HCT116 (cell line): ENCODE data around the gene ELAVL2. TPM values are rescaled to one million over a fixed set of nuclear protein-coding genes. Genes with fewer than 3 reads are reported as not detected.

Experiments used
- ATAC-seq: fragments of 200-7000 bp; cut with Tn5 transposase; 2 replicates; pipeline ENCODE4 v1.9.1; 2020; ENCODE audit warnings: mild to moderate bottlenecking, moderate library complexity
- BruUV-seq: library from RNA; stranded (reverse); fragments of 400-500 nt; replicated peaks from 2 replicates; lab custom pipeline; 2021; lab: Mats Ljungman, UMichigan
- CTCF ChIA-PET: fragments of 300-600 bp; sonication (Branson Sonifier 250); formaldehyde crosslinking; loops from one replicate; lab custom pipeline; 2021; ENCODE audit warnings: antibody characterized with exemption; lab: Charles Lee
- POLR2A ChIA-PET: fragments of 300-600, 350-600 bp; sonication (Branson Sonifier 250); formaldehyde crosslinking; loops from one replicate; lab custom pipeline; 2021; ENCODE audit warnings: antibody characterized with exemption; lab: Charles Lee
- RAD21 ChIA-PET, 2 experiments: fragments of 300-600 bp; sonication (Branson Sonifier 250); formaldehyde crosslinking; loops; one replicate each; lab custom pipeline; 2023; ENCODE audit warnings: low total read pairs in 2 of 2; ENCODE audit not compliant: uncharacterized antibody in 2 of 2, unreplicated experiment in 2 of 2, low non-redundant PET in 1 of 2; lab: Charles Lee
- DNase-seq: peaks from one replicate; pipeline ENCODE4 v3.0.0-alpha.2; 2010; ENCODE audit warnings: low read depth, low spot score
- H2AFZ ChIP-seq: fragments of 200-600 bp; shearing (Covaris generic), sonication (generic); 2 replicates; pipeline ENCODE4 v1.6.1; 2017; ENCODE audit warnings: low read depth, mixed run types, mixed read lengths, antibody characterized with exemption, low read length; ENCODE audit not compliant: poor library complexity, severe bottlenecking
- H3K27ac ChIP-seq: 2 replicates; pipeline ENCODE4 v1.5.1; 2012; ENCODE audit warnings: low read depth, low read length
- H3K27me3 ChIP-seq: fragments of 200-600 bp; sonication (generic); 2 replicates; pipeline ENCODE4 v1.6.1; 2016; ENCODE audit warnings: mixed run types, low read length, mixed read lengths; ENCODE audit not compliant: insufficient read depth
- H3K36me3 ChIP-seq, 2 experiments: fragments of 200-500 bp in 1 of 2; fragments of 200-600 bp in 1 of 2; sonication (Bioruptor generic) in 1 of 2; sonication (generic) in 1 of 2; 2 replicates each; pipeline versions ENCODE4 v1.5.1 to v1.6.1; 2014 to 2016; ENCODE audit warnings: low read length in 2 of 2, inconsistent platforms in 1 of 2, mixed read lengths in 1 of 2, mixed run types in 1 of 2; ENCODE audit not compliant: insufficient read depth in 2 of 2, control insufficient read depth in 1 of 2
- H3K4me1 ChIP-seq, 2 experiments: fragments of 200-600 bp in 1 of 2; sonication (generic) in 1 of 2; 2 replicates each; pipeline versions ENCODE4 v1.5.1 to v1.6.1; 2012 to 2017; ENCODE audit warnings: low read length in 2 of 2, inconsistent platforms in 1 of 2, mild to moderate bottlenecking in 1 of 2, mixed read lengths in 1 of 2, mixed run types in 1 of 2, moderate library complexity in 1 of 2; ENCODE audit not compliant: insufficient read depth in 2 of 2, control insufficient read depth in 1 of 2
- H3K4me2 ChIP-seq: fragments of 200-600 bp; sonication (generic); 2 replicates; pipeline ENCODE4 v1.6.1; 2017; ENCODE audit warnings: mixed run types, low read length, mixed read lengths
- H3K4me3 ChIP-seq, 2 experiments: fragments of 200-600 bp in 1 of 2; sonication (generic) in 1 of 2; replicated peaks in 1 of 2; 2 replicates each; pipeline ENCODE4 v1.5.1; 2011 to 2016; ENCODE audit warnings: low read length in 2 of 2, control low read depth in 1 of 2, low read depth in 1 of 2, mild to moderate bottlenecking in 1 of 2, mixed read lengths in 1 of 2, mixed run types in 1 of 2
- H3K79me2 ChIP-seq: fragments of 200-600 bp; sonication (generic); 2 replicates; pipeline ENCODE4 v1.6.1; 2017; ENCODE audit warnings: mild to moderate bottlenecking, mixed run types, low read length, moderate library complexity, mixed read lengths; ENCODE audit not compliant: insufficient read depth
- H3K9ac ChIP-seq: fragments of 200-600 bp; sonication (generic); 2 replicates; pipeline ENCODE4 v1.6.1; 2016; ENCODE audit warnings: low read length, mixed read lengths
- H3K9me2 ChIP-seq: fragments of 200-600 bp; sonication (generic), shearing (Covaris generic); 2 replicates; pipeline ENCODE4 v1.6.1; 2017; ENCODE audit warnings: mixed run types, mild to moderate bottlenecking, moderate library complexity; ENCODE audit not compliant: insufficient read depth
- H3K9me3 ChIP-seq, 2 experiments: fragments of 200-500 bp in 1 of 2; fragments of 200-600 bp in 1 of 2; sonication (Bioruptor generic) in 1 of 2; sonication (generic) in 1 of 2; 2 replicates each; pipeline ENCODE4 v1.6.1; 2014 to 2017; ENCODE audit warnings: low read length in 2 of 2, mixed read lengths in 2 of 2, inconsistent platforms in 1 of 2, low read depth in 1 of 2, mild to moderate bottlenecking in 1 of 2, mixed run types in 1 of 2, moderate library complexity in 1 of 2; ENCODE audit not compliant: control insufficient read depth in 1 of 2, insufficient read depth in 1 of 2
- H4K20me1 ChIP-seq: fragments of 200-600 bp; sonication (generic), shearing (Covaris generic); 2 replicates; pipeline ENCODE4 v1.6.1; 2017; ENCODE audit warnings: mixed run types, mild to moderate bottlenecking, moderate library complexity; ENCODE audit not compliant: insufficient read depth
- CBX3 ChIP-seq: IDR thresholded peaks from 2 replicates; pipeline ENCODE4 v1.6.1; 2012; ENCODE audit warnings: low read depth
- ELF1 ChIP-seq: IDR thresholded peaks from 2 replicates; pipeline ENCODE4 v1.6.1; 2012; ENCODE audit warnings: low read depth, borderline replicate concordance
- SIN3A ChIP-seq: IDR thresholded peaks from 2 replicates; pipeline ENCODE4 v1.6.1; 2012; ENCODE audit warnings: low read depth
- SRF ChIP-seq: IDR thresholded peaks from 2 replicates; pipeline ENCODE4 v1.6.1; 2012; ENCODE audit warnings: low read depth
- TCF7L2 ChIP-seq: IDR thresholded peaks from 2 replicates; pipeline ENCODE4 v1.7.0; 2011; ENCODE audit warnings: borderline replicate concordance, inconsistent platforms; ENCODE audit not compliant: insufficient read depth, insufficient read length; ENCODE audit errors: extremely low read depth
- YY1 ChIP-seq: IDR thresholded peaks from 2 replicates; pipeline ENCODE4 v1.6.1; 2011; ENCODE audit warnings: low read length, low read depth, moderate library complexity, mild to moderate bottlenecking; ENCODE audit not compliant: insufficient replicate concordance; ENCODE audit errors: extremely low read depth
- intact Hi-C: fragments of 100-400 bp; cut with micrococcal nuclease; formaldehyde crosslinking; loops from 2 replicates; pipeline ENCODE4 v1.10.0; 2022
- total RNA-seq: library from RNA; stranded (reverse); gene quantifications from one replicate; pipeline ENCODE4 v1.2.1, GENCODE V29; 2021; ENCODE audit not compliant: unreplicated experiment
- TF ChIP-seq, protein P1 (sequence below): IDR thresholded peaks from 2 replicates; pipeline ENCODE4 v1.6.1; 2012
- TF ChIP-seq, protein P2 (sequence below), 3 experiments: fragments of 200-600 bp in 1 of 3; sonication (generic) in 1 of 3; IDR thresholded peaks in 2 of 3; conservative IDR thresholded peaks in 1 of 3; 2 replicates each; pipeline ENCODE4 v1.5.1; 2012 to 2017; ENCODE audit warnings: low read depth in 2 of 3, low read length in 2 of 3, antibody characterized with exemption in 1 of 3, borderline replicate concordance in 1 of 3, control low read depth in 1 of 3, mild to moderate bottlenecking in 1 of 3, mixed read lengths in 1 of 3, mixed run types in 1 of 3, moderate library complexity in 1 of 3; ENCODE audit not compliant: insufficient read depth in 1 of 3
- TF ChIP-seq, protein P3 (sequence below): IDR thresholded peaks from 2 replicates; pipeline ENCODE4 v1.6.1; 2011; ENCODE audit warnings: mild to moderate bottlenecking, low read length, moderate library complexity; ENCODE audit not compliant: insufficient replicate concordance; ENCODE audit errors: extremely low read depth
- TF ChIP-seq, protein P4 (sequence below): IDR thresholded peaks from 2 replicates; pipeline ENCODE4 v1.6.1; 2012; ENCODE audit warnings: low read depth

Gene ELAVL2
- total RNA-seq, 1 experiment from 2014 or later, result not detected

DNA sequence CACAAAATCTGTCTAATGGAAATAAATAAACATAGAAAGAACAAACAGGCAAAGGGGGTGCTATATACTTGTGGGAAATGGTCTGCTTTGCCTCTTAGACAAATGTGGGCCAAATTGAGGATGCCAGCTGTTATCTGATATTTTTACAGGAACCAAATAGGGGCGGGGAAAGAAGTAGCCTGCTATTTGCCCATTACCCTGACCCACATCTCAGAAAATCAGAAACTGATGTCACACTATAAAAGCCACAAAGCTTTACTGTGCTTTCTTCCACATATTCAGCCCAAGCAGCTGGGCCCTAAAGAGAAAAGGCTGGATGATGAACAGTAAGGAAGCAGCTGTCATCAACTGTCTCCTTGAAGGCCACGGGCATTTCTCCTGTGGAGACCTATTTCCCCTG lies 97.3 kb downstream of the ELAVL2 start:
- H3K9me3 ChIP-seq, result peaks cover 11 to 41% of the 10 kb centered on the region in 2 experiments; a peak in 2 of 4 replicates
- no peak overlapping the region for H3K4me3 ChIP-seq
- H3K4me1 ChIP-seq, result no peaks in the 10 kb centered on the region
- CTCF ChIA-PET, result no interaction called here
- TF ChIP-seq YY1, result no peak
- TF ChIP-seq, protein P1, sequence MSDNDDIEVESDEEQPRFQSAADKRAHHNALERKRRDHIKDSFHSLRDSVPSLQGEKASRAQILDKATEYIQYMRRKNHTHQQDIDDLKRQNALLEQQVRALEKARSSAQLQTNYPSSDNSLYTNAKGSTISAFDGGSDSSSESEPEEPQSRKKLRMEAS, result no peak
- TF ChIP-seq, protein P2, sequence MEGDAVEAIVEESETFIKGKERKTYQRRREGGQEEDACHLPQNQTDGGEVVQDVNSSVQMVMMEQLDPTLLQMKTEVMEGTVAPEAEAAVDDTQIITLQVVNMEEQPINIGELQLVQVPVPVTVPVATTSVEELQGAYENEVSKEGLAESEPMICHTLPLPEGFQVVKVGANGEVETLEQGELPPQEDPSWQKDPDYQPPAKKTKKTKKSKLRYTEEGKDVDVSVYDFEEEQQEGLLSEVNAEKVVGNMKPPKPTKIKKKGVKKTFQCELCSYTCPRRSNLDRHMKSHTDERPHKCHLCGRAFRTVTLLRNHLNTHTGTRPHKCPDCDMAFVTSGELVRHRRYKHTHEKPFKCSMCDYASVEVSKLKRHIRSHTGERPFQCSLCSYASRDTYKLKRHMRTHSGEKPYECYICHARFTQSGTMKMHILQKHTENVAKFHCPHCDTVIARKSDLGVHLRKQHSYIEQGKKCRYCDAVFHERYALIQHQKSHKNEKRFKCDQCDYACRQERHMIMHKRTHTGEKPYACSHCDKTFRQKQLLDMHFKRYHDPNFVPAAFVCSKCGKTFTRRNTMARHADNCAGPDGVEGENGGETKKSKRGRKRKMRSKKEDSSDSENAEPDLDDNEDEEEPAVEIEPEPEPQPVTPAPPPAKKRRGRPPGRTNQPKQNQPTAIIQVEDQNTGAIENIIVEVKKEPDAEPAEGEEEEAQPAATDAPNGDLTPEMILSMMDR (IDR thresholded peaks at IDR 0.05 in 2 of 3, conservative IDR thresholded peaks at IDR 0.05 in 1 of 3; ENCODE audit: borderline replicate concordance in 1 of 3, insufficient read depth in 1 of 3, low read depth in 2 of 3, low read length in 2 of 3), result no peak
- no peak for TF ChIP-seq ELF1
- TF ChIP-seq, all 23 proteins: peak for 0
- Histone ChIP-seq H3K36me3 (no peaks in the 10 kb centered on the region), H3K79me2 (no peaks in the 10 kb centered on the region), H3K27me3 (no peaks in the 10 kb centered on the region), H2AFZ (no peak overlapping the region), H3K27ac (no peak overlapping the region), H3K4me2 (no peak overlapping the region), H4K20me1 (no peaks in the 10 kb centered on the region), H3K9ac (no peak overlapping the region), H3K9me2 (no peaks in the 10 kb centered on the region)
- ATAC-seq (no peak), DNase-seq (no peak)
- POLR2A ChIA-PET, result no interaction called here
- RAD21 ChIA-PET, result no interaction called here
- no TSS peak for BruUV-seq
- intact Hi-C loops, result no loop called here

DNA sequence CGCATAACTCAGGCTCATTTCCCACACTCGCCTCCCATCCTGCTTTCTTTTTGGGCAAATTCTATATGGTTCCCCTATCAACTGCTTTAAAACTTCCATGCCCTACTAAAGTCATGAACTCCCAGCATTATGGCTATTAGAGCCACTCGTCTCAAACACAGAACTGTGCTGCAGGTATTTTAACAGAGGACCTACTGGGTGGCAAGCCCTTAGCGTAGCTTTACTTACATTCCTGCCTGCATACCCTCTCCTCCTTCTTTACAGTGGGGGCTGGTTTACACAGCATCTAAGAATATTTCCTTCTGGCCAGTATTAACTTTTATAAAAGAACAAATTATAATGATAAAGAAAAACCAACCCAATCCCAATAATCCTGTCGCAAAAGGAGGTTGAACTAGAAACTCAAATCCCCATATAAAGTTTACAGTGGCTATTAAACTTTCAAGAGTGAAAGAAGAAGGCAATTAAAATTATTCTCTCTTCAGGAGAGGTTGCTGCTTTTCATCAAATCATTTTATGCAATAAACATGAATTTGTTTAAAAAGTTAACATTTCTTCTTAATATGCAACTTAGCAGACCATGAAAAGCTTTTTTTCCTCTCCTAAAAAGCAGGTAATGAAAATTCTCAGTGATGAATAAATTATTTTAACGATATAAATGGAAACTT lies 100.6 kb downstream of the ELAVL2 start:
- ATAC-seq (no peak), DNase-seq (no peak)
- Histone ChIP-seq H3K27me3 (no peaks in the 10 kb centered on the region), H3K4me3 (no peak overlapping the region), H3K9me3 (peaks cover 9 to 41% of the 10 kb centered on the region in 2 experiments; a peak in 2 of 4 replicates), H3K4me1 (no peaks in the 10 kb centered on the region), H3K4me2 (no peak overlapping the region), H3K79me2 (no peaks in the 10 kb centered on the region), H4K20me1 (no peaks in the 10 kb centered on the region), H3K9ac (no peak overlapping the region), H3K36me3 (no peaks in the 10 kb centered on the region), H3K27ac (no peak overlapping the region), H2AFZ (no peak overlapping the region), H3K9me2 (no peaks in the 10 kb centered on the region)
- no TSS peak for BruUV-seq
- intact Hi-C loops, result no loop called here
- POLR2A ChIA-PET, result no interaction called here
- RAD21 ChIA-PET, result no interaction called here
- CTCF ChIA-PET, result no interaction called here
- TF ChIP-seq CBX3 (no peak), SIN3A (no peak), ELF1 (no peak), TCF7L2 (no peak), SRF (no peak)
- TF ChIP-seq, protein P3, sequence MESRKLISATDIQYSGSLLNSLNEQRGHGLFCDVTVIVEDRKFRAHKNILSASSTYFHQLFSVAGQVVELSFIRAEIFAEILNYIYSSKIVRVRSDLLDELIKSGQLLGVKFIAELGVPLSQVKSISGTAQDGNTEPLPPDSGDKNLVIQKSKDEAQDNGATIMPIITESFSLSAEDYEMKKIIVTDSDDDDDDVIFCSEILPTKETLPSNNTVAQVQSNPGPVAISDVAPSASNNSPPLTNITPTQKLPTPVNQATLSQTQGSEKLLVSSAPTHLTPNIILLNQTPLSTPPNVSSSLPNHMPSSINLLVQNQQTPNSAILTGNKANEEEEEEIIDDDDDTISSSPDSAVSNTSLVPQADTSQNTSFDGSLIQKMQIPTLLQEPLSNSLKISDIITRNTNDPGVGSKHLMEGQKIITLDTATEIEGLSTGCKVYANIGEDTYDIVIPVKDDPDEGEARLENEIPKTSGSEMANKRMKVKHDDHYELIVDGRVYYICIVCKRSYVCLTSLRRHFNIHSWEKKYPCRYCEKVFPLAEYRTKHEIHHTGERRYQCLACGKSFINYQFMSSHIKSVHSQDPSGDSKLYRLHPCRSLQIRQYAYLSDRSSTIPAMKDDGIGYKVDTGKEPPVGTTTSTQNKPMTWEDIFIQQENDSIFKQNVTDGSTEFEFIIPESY, result no peak
- TF ChIP-seq, protein P4, sequence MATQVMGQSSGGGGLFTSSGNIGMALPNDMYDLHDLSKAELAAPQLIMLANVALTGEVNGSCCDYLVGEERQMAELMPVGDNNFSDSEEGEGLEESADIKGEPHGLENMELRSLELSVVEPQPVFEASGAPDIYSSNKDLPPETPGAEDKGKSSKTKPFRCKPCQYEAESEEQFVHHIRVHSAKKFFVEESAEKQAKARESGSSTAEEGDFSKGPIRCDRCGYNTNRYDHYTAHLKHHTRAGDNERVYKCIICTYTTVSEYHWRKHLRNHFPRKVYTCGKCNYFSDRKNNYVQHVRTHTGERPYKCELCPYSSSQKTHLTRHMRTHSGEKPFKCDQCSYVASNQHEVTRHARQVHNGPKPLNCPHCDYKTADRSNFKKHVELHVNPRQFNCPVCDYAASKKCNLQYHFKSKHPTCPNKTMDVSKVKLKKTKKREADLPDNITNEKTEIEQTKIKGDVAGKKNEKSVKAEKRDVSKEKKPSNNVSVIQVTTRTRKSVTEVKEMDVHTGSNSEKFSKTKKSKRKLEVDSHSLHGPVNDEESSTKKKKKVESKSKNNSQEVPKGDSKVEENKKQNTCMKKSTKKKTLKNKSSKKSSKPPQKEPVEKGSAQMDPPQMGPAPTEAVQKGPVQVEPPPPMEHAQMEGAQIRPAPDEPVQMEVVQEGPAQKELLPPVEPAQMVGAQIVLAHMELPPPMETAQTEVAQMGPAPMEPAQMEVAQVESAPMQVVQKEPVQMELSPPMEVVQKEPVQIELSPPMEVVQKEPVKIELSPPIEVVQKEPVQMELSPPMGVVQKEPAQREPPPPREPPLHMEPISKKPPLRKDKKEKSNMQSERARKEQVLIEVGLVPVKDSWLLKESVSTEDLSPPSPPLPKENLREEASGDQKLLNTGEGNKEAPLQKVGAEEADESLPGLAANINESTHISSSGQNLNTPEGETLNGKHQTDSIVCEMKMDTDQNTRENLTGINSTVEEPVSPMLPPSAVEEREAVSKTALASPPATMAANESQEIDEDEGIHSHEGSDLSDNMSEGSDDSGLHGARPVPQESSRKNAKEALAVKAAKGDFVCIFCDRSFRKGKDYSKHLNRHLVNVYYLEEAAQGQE, result no peak
